Thyroid gland (tissue), 4 donors: Measurements from ENCODE around the gene COX19.
"Not testable (repeated sequence)": the region's sequence is repeated elsewhere in the genome, so short reads cannot be mapped to it uniquely, and the experiment has no call there.

Experiments
- CTCF ChIP-seq, 6 experiments: fragments of 200-600 bp in 3 of 6; fragments of 450-650 bp in 3 of 6; sonication (generic) in 3 of 6; IDR thresholded peaks; one replicate each; pipeline ENCODE4 v1.5.1; 2016 to 2019; ENCODE audit warnings: antibody characterized with exemption in 6 of 6, mild to moderate bottlenecking in 2 of 6, inconsistent platforms in 1 of 6, moderate library complexity in 1 of 6
- POLR2A ChIP-seq, 2 donors: fragments of 450-650 bp; IDR thresholded peaks; one replicate each; pipeline ENCODE4 v1.6.1; 2017; ENCODE audit warnings: antibody characterized with exemption in 2 of 2, mild to moderate bottlenecking in 2 of 2, moderate library complexity in 1 of 2

GRCh38 chr7:943793-944192 is 31.6 kb downstream of the COX19 start:
- not testable (repeated sequence) for TF ChIP-seq CTCF, POLR2A (IDR thresholded peaks at IDR 0.05)
